K562 (cell line): ENCODE measurements around the gene FMNL2. TPM values are rescaled to one million over a fixed set of nuclear protein-coding genes. Genes with fewer than 3 reads are reported as not detected.

Source experiments
- ATAC-seq: fragments of 200-7000 bp; cut with Tn5 transposase; 3 replicates; pipeline ENCODE4 v1.9.1; 2020; ENCODE audit warnings: moderate library complexity
- BruUV-seq: library from RNA; stranded (reverse); fragments of 400-500 nt; replicated peaks from 2 replicates; lab custom pipeline; 2021; lab: Mats Ljungman, UMichigan
- CTCF ChIA-PET: fragments of 300-600 bp; formaldehyde crosslinking; extraction: SDS; loops from one replicate; lab custom pipeline; 2021; ENCODE audit warnings: low intra/inter-chr PET ratio; lab: Yijun Ruan, JAX
- POLR2A ChIA-PET: fragments of 300-600, 350-650 bp; sonication (Branson Sonifier 250); formaldehyde crosslinking; extraction: SDS; loops from one replicate; lab custom pipeline; 2021; ENCODE audit warnings: antibody characterized with exemption, inconsistent platforms; lab: Yijun Ruan, JAX
- DNase-seq, 4 experiments: peaks; one replicate each; pipeline versions ENCODE4 v3.0.0 to v3.0.0-alpha.2; 2011 to 2018; ENCODE audit warnings: low spot score in 3 of 4, mixed read lengths in 3 of 4; ENCODE audit errors: extremely low read depth in 1 of 4
- FAIRE-seq: peaks from 2 replicates; lab custom pipeline; 2011; peaks lifted over from hg19 to GRCh38; lab: Jason Lieb, UNC
- H2AFZ ChIP-seq: 2 replicates; pipeline ENCODE4 v1.6.0; 2011; ENCODE audit warnings: low read depth, low read length, control low read depth, inconsistent platforms
- H3K27ac ChIP-seq: fragments of 200-600 bp; 3 replicates; pipeline ENCODE4 v1.8.0; 2011; ENCODE audit warnings: low read depth, mild to moderate bottlenecking, control low read depth, inconsistent platforms, low read length, moderate library complexity, mixed read lengths; ENCODE audit errors: extremely low read depth
- H3K27me3 ChIP-seq, 2 experiments: fragments of 300-600 bp in 1 of 2; 2 replicates in 1 of 2; 3 replicates in 1 of 2; pipeline versions ENCODE4 v1.6.0 to v1.8.0; 2011; ENCODE audit warnings: inconsistent platforms in 2 of 2, low read length in 2 of 2, mild to moderate bottlenecking in 1 of 2, mixed read lengths in 1 of 2, moderate library complexity in 1 of 2; ENCODE audit not compliant: control insufficient read depth in 2 of 2, insufficient read depth in 2 of 2
- H3K36me3 ChIP-seq: fragments of 300-600 bp; 3 replicates; pipeline ENCODE4 v1.8.0; 2011; ENCODE audit warnings: mild to moderate bottlenecking, low read length, inconsistent platforms; ENCODE audit not compliant: control insufficient read depth, insufficient read depth
- H3K4me1 ChIP-seq, 2 experiments: fragments of 200-600 bp in 1 of 2; replicated peaks in 1 of 2; 2 replicates in 1 of 2; 3 replicates in 1 of 2; pipeline versions ENCODE4 v1.5.1 to v1.8.0; 2011; ENCODE audit warnings: inconsistent platforms in 2 of 2, low read length in 2 of 2, mild to moderate bottlenecking in 1 of 2, mixed read lengths in 1 of 2, moderate library complexity in 1 of 2; ENCODE audit not compliant: control insufficient read depth in 2 of 2, insufficient read depth in 2 of 2
- H3K4me2 ChIP-seq: 2 replicates; pipeline ENCODE4 v1.6.1; 2011; ENCODE audit warnings: low read length, control low read depth, inconsistent platforms, mixed read lengths; ENCODE audit not compliant: insufficient read depth
- H3K4me3 ChIP-seq: fragments of 200-600 bp; sonication (generic), shearing (Covaris generic); 2 replicates; pipeline ENCODE4 v1.5.1; 2016; ENCODE audit warnings: control low read depth, inconsistent platforms
- H3K79me2 ChIP-seq: fragments of 200-600 bp; 3 replicates; pipeline ENCODE4 v1.8.0; 2011; ENCODE audit warnings: low read length, inconsistent platforms; ENCODE audit not compliant: control insufficient read depth, insufficient read depth
- H3K9ac ChIP-seq, 2 experiments: 2 replicates each; pipeline versions ENCODE4 v1.6.0 to v1.6.1; 2011; ENCODE audit warnings: low read depth in 2 of 2, low read length in 2 of 2, control low read depth in 1 of 2, inconsistent platforms in 1 of 2, mild to moderate bottlenecking in 1 of 2, mixed read lengths in 1 of 2; ENCODE audit not compliant: insufficient read depth in 1 of 2
- H3K9me1 ChIP-seq: one replicate; pipeline ENCODE4 v1.6.0; 2011; ENCODE audit warnings: inconsistent platforms, mild to moderate bottlenecking, low read length, moderate library complexity; ENCODE audit not compliant: control insufficient read depth, insufficient read depth
- H3K9me3 ChIP-seq: replicated peaks from 2 replicates; pipeline ENCODE4 v1.5.1; 2011; ENCODE audit warnings: low read depth, low read length, inconsistent platforms; ENCODE audit not compliant: control insufficient read depth, insufficient read depth
- H4K20me1 ChIP-seq: replicated peaks from 2 replicates; pipeline ENCODE4 v1.6.1; 2011; ENCODE audit warnings: low read length, inconsistent platforms, mixed read lengths; ENCODE audit not compliant: control insufficient read depth, insufficient read depth
- CHCHD3 ChIP-seq: fragments of 250-450 bp; sonication (Bioruptor Pico); IDR thresholded peaks from 2 replicates; pipeline ENCODE4 v2.1.2; 2022; ENCODE audit warnings: mild to moderate bottlenecking
- HDAC8 ChIP-seq: fragments of 450-650 bp; IDR thresholded peaks from 2 replicates; pipeline ENCODE4 v1.6.1; 2016; ENCODE audit warnings: mild to moderate bottlenecking, missing genetic modification characterization, moderate library complexity, missing compliant biosample characterization
- WGBS: fragments of 100-300 bp; shearing (Covaris generic); methylation state at CpG from one replicate; pipeline ENCODE4 v1.1.6; 2016; ENCODE audit warnings: low coverage, mixed read lengths; ENCODE audit not compliant: insufficient coverage; ENCODE audit errors: missing lambda C conversion rate; 5-methylcytosine and 5-hydroxymethylcytosine counted together
- in situ Hi-C: fragments of 300-500 bp; cut with MboI; formaldehyde crosslinking; loops from 4 replicates; pipeline ENCODE4 v1.15.0; 2018; ENCODE audit warnings: inconsistent platforms, mixed read lengths
- intact Hi-C: fragments of 100-400 bp; cut with micrococcal nuclease; formaldehyde crosslinking; loops from 2 replicates; pipeline ENCODE4 v1.14.2; 2022
- polyA plus RNA-seq, 8 experiments: library from polyadenylated mRNA; depleted of rRNA in 4 of 8; stranded (reverse) in 5 of 8; unstranded in 3 of 8; fragments of >200 nt; fragmentation: Nextera tagmentation in 2 of 8; fragmentation: Illumina TruSeq in 1 of 8; extraction: Ambion mirVana in 2 of 8; extraction: Trizol in 1 of 8; gene quantifications; 2 replicates each; pipeline versions ENCODE4 v1.2.1 to v1.2.3, GENCODE V29; 2011 to 2014; ENCODE audit warnings: inconsistent platforms in 1 of 8, missing spikeins in 1 of 8
- total RNA-seq, 7 experiments: library from RNA; depleted of rRNA in 6 of 7; stranded (reverse); fragments of >200 nt in 6 of 7; fragmentation: Illumina TruSeq in 2 of 7; extraction: Trizol in 2 of 7; gene quantifications; 2 replicates each; pipeline versions ENCODE4 v1.2.1 to v1.2.3, GENCODE V29; 2011 to 2021; ENCODE audit warnings: low replicate concordance in 1 of 7
- TF ChIP-seq, protein P1 (sequence below), 2 experiments: IDR thresholded peaks in 1 of 2; conservative IDR thresholded peaks in 1 of 2; 2 replicates each; pipeline ENCODE4 v1.6.1; 2016; ENCODE audit warnings: low read depth in 2 of 2, mild to moderate bottlenecking in 1 of 2, missing compliant biosample characterization in 1 of 2, missing genetic modification characterization in 1 of 2, moderate library complexity in 1 of 2

The FMNL2 gene
- total and polyA plus RNA-seq, 9 of the 15 experiments (the other 6 are each of a cell fraction or from before 2014, with no cell fraction given) = 0.15 to 0.49 (median 0.24) TPM; not detected in 1

DNA sequence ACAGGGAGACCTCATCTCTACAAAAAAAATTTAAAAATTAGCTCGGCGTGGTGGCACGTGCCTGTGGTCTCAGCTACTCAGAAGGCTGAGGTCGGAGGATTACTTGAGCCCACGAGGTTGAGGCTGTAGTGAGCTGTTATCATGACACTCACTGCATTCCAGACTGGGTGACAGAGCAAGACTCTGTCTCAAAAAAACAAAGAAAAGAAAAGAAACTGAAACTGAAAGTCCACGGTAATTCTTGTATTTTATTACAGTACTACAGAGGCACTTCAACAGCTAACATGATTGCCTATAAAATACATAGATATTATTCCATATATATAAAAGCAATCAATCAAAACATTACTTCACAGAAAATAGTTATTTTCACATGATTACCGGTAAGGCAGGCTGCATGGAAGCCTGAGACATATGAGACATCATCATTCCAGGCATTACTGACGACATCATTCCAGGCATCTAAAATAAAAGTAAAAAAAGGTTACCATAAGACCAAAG lies 359.2 kb downstream of the FMNL2 start:
- Histone ChIP-seq H3K9me1 (no peaks in the 10 kb centered on the region), H3K4me3 (no peak overlapping the region), H4K20me1 (no peaks in the 10 kb centered on the region), H3K27ac (no peak overlapping the region), H3K9ac (no peak overlapping the region), H3K4me1 (no peaks in the 10 kb centered on the region), H2AFZ (no peak overlapping the region), H3K79me2 (peaks cover 69% of the 10 kb centered on the region), H3K4me2 (no peak overlapping the region), H3K27me3 (no peaks in the 10 kb centered on the region), H3K9me3 (no peaks in the 10 kb centered on the region), H3K36me3 (peaks cover 73% of the 10 kb centered on the region)
- peak; percentile 12; the same call in 2 of the 3 replicates for ATAC-seq
- FAIRE-seq = no peak
- no TSS peak for BruUV-seq
- ChIA-PET CTCF (no interaction called here), POLR2A (no interaction called here)
- intact Hi-C loops = no loop called here
- WGBS = 94% methylated on average over 8 of the region's 8 CpGs
- no peak for TF ChIP-seq HDAC8 (tag)
- TF ChIP-seq, protein P1, sequence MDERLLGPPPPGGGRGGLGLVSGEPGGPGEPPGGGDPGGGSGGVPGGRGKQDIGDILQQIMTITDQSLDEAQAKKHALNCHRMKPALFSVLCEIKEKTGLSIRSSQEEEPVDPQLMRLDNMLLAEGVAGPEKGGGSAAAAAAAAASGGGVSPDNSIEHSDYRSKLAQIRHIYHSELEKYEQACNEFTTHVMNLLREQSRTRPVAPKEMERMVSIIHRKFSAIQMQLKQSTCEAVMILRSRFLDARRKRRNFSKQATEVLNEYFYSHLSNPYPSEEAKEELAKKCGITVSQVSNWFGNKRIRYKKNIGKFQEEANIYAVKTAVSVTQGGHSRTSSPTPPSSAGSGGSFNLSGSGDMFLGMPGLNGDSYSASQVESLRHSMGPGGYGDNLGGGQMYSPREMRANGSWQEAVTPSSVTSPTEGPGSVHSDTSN (CRISPR knock-in tag; IDR thresholded peaks at IDR 0.05; ENCODE audit: low read depth) = no peak
- TF ChIP-seq, protein P1 (tag; conservative IDR thresholded peaks at IDR 0.05; ENCODE audit: low read depth) = 0 out of 2 replicates have a peak, but pooled peaks have one; percentile 16
- no peak for TF ChIP-seq CHCHD3 (CRISPR knock-in tag)
- in situ Hi-C loops = no loop called here
- no peak for DNase-seq
